NCI-H128 (cell line): Measurements from ENCODE around the gene HAO2.
"Not testable (repeated sequence)": the region's sequence is repeated elsewhere in the genome, so short reads cannot be mapped to it uniquely, and the experiment has no call there.

Source experiments
- DNase-seq: peaks from one replicate; lab custom pipeline; 2025; ENCODE audit not compliant: unreplicated experiment; lab: John Stamatoyannopoulos, UW

Gene HAO2

GRCh38 chr1:119376594-119376993, 8.0 kb downstream of the HAO2 start:
- DNase-seq: no peak

GRCh38 chr1:119377594-119377993, 9.0 kb downstream of the HAO2 start:
- DNase-seq: not testable (repeated sequence)

- no peak for DNase-seq
These were observed 10.5 kb downstream of the HAO2 start for GRCh38 chr1:119379117-119379516.

- DNase-seq: no peak
These were observed 11.7 kb downstream of the HAO2 start for GRCh38 chr1:119380304-119380703.

DNA sequence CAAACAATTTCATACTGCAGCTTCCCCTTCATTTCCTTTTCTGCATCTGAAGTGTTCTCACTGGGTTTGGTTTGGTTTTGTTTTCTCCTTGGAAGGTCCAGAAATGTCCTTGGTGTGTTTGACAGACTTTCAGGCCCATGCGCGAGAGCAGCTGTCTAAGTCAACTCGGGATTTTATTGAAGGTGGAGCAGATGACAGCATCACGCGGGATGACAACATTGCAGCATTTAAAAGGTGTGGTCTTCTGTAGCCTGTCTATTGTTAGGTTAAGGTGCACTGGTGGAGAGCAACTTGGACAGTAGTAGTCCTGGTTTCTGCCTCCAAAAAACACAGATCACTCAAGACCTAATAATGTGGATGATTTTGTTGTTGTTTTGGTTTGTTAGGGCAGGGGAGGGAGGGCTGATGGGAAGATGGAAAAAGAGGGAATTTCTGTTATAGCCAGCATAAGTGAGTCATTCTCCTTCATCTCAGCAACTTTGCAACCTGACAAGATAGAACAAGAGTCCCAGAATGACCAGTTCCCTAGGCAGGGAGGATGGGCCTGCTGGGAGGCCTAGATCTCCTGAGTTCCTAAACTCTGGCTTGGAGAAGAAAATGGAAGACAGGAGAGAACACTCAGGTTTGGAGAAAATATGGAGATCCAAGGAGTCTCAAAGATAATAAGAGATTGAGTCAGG, 12.5 kb downstream of the HAO2 start:
- no peak for DNase-seq

GRCh38 chr1:119384591-119384990, 16.0 kb downstream of the HAO2 start:
- no peak for DNase-seq

- DNase-seq: no peak
These were observed 17.1 kb downstream of the HAO2 start for GRCh38 chr1:119385650-119386049.

GRCh38 chr1:119387858-119388257, 19.3 kb downstream of the HAO2 start:
- no peak for DNase-seq

- DNase-seq: no peak
These were observed 19.9 kb downstream of the HAO2 start for GRCh38 chr1:119388450-119388849.

- DNase-seq: no peak
These were observed 21.9 kb downstream of the HAO2 start for GRCh38 chr1:119390526-119390925.

DNA sequence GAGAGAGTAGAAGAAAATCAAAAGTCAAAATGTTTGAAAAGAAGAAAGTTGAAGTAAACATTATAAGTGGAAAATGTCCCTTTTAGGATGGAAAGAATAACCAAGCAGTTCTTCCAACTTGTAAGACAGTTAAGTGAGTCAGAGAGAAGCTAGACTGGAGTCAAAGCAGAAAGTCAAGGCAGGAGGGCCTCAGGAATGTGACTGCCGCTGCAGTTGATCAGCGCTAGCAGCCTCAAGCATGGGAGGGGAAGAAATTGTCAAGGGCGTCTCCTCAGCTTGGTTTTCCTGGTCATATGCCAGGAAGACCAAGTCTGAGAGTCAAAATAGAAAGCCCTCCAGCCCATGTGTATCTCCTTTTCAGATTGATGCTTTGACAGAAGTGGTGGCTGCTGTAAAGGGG, 23.2 kb downstream of the HAO2 start:
- DNase-seq: no peak

DNA sequence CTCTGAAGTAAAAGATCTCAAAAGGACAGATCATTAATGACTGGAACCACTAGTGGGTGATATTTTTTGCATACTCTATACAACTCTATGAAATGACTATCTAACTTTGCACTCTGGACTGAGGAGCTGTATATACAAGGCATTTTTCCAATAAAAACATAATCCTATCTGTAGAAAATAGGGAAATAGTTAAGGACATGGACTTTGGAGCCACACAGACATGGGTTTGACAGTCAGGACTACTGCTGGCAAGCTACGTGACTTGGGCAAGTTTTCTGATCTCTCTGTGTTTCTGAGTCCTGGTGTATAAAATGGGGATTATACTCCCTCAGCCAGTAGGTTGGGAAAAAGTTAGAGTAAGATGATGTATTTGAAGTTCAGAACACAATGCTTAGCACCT, 25.5 kb downstream of the HAO2 start:
- no peak for DNase-seq

DNA sequence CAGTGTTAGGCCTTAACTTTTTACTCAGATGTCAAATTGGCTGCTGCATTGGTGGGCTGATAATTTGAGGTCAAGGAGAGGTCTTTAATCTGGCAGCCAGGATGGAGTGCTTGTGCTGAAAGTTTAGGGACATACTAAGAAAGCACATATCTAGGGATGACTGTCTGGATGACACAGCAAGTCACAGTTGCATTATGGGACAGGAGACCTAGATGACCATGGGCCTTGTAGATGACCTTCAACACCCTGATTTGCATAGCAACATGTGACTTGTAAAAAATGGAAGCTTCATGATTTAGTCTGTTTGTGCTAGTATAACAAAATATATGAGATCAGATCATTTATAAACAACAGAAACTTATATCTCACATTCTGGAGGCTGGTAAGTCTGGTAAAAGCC, 28.4 kb downstream of the HAO2 start:
- DNase-seq: no peak

DNA sequence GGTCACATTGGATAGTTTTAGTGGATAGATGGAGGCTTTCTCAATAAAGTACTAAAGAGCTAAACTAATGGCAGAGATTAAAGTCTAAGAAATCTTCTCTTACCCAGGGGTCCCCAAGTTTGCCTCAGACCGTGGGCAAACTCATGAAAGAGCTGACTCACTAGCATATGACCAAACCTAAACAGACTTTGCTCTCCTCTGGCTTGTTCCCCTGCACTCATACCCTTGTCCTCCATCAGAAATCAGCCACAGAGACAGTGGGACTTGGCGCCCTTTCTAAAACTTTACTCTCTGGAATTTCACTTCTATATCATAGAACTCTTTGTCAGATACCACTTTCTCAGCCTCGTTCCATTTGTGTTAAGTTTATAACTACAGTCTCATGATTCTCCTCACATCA, 29.4 kb downstream of the HAO2 start:
- DNase-seq: no peak

GRCh38 chr1:119404736-119405135, 36.2 kb downstream of the HAO2 start:
- no peak for DNase-seq

DNA sequence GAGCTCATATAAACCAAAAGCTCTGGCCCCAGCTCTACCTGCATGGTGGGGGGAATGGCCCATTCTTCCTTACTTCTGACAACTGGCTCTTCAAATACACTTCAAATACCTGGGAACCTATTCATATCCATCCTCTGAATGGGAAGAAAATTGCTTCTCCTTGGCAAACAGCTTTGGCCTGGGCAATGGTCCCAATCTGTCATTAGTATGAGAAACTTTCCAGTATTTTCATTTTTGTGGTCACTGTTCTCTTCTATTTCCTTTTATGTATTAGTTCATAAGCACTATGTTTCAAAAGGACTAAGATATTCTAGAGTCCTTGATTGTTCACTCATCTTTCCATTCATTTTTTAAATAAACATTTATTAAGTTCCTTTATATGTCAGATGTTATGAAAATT, 41.1 kb downstream of the HAO2 start:
- no peak for DNase-seq

DNA sequence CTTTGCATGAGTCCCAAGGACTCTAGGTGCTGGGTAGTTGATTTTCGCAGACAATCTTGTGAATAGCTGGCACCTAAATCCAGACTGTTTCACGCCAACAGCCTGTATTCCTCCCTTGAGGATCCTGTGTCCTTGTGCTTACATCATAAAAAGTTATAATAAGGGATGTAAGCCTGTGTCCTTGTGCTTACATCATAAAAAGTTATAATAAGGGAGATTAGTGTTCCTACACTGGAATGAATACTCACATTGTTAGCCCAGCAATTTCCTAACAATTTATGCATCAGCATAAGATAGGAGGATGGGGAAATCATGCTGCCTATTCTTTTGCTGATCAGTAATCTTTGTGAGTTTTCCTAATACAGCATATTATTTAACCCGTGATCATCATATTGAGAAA, 42.4 kb downstream of the HAO2 start:
- no peak for DNase-seq

- DNase-seq: no peak
These were observed 46.4 kb downstream of the HAO2 start, which contains the start of gene HSD3B2 for GRCh38 chr1:119414950-119415349. Gene HSD3B2 (plus strand): TSS chr1:119415150. CDS start chr1:119415420, 270 bp downstream.

DNA sequence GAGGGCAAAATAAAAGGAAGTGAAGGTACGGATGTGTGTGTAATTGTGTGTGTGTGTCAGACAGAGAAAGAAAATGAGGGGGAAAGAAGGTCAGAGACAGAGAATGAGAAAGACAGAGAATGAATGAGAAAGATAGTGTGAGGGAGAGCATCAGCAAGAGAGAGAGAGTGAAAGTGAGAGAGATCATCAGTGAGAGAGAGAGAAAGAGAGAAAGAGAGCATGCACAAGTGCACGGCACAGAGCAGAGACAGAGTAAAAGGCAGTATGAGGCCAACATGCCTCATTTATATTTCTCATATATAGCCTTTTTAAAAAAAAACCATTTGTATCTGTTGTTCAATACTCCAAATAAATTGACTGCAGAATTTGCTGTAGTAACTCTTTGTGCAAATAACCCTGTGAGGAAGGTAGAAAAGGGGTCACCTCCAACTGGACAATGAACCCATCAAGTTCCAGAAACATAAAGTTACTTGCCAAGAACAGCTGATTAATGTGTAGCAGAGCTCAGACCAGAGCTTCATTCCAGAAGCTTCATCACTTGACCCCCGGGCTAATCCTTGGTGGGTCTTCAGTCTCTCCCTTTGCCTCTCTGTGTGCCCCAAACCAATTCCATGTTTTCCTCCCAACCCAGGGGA, 47.5 kb downstream of the HAO2 start:
- no peak for DNase-seq

DNA sequence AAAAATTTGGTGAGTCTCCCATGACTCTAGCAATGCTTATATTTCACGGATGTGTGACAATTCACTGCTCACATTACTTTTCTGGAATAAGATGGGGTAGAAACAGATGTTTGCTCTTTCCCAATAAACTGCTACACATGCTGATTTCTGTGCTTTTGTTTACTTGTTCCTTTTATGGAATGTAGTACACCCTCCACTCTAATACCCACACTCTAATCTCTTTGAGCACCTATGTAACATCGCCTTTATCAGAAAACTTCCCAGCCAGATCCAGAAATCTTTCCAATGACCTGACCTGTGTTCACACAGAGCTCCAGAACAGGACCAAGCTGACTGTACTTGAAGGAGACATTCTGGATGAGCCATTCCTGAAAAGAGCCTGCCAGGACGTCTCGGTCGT, 50.5 kb downstream of the HAO2 start:
- DNase-seq: no peak

- no peak for DNase-seq
These were observed 52.1 kb downstream of the HAO2 start for GRCh38 chr1:119420638-119421037.

- DNase-seq: no peak
These were observed 54.0 kb downstream of the HAO2 start for GRCh38 chr1:119422631-119423030.

DNA sequence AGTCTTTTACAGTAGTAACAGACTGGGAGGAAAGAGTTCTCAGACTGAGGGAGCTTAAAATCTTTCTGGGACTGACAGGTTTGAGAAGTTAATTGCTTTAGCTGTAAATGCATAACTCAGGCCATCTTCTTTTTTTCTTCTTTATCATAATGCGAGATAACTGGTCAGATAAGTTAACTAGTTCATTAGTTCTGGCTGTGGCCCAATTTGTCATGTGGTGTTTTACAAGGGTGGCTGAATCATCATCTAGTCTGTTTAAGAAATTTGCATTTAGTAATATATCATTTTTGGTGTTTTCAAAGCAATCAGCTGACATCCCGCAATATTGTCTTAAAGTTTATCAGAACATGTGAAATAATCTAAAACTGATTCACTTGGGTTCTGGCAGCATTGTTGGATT, 60.4 kb downstream of the HAO2 start:
- no peak for DNase-seq
